Cardiac muscle cell (in vitro differentiated cells and primary cell): Measurements from ENCODE around the gene CASKIN1. TPM values are rescaled to one million over a fixed set of nuclear protein-coding genes. Genes with fewer than 3 reads are reported as not detected.

Experiments used
- DNase-seq, 2 donors: peaks; one replicate each; pipeline versions ENCODE4 v3.0.0 to v3.0.0-alpha.2; 2010 to 2017; ENCODE audit warnings: low read depth in 1 of 2, low spot score in 1 of 2
- H3K27ac ChIP-seq: fragments of 200-600 bp; sonication (generic); 2 replicates; pipeline ENCODE4 v1.5.1; 2016
- H3K27me3 ChIP-seq: fragments of 200-600 bp; sonication (generic); 2 replicates; pipeline ENCODE4 v1.6.0; 2016; ENCODE audit warnings: control low read depth
- H3K36me3 ChIP-seq: fragments of 200-600 bp; sonication (generic); 2 replicates; pipeline ENCODE4 v1.5.1; 2016; ENCODE audit warnings: control low read depth
- H3K4me1 ChIP-seq: fragments of 200-600 bp; sonication (generic); 2 replicates; pipeline ENCODE4 v1.8.1; 2017; ENCODE audit warnings: low read depth, mild to moderate bottlenecking, mixed run types
- H3K4me3 ChIP-seq: fragments of 200-600 bp; sonication (generic); 2 replicates; pipeline ENCODE4 v1.5.1; 2016; ENCODE audit warnings: mild to moderate bottlenecking
- H3K9me3 ChIP-seq: fragments of 200-600 bp; sonication (generic); 2 replicates; pipeline ENCODE4 v1.5.1; 2017; ENCODE audit warnings: low read depth, mild to moderate bottlenecking, control low read depth
- CTCF ChIP-seq: IDR thresholded peaks from 2 replicates; pipeline ENCODE4 v1.5.1; 2012; ENCODE audit warnings: low read depth, mild to moderate bottlenecking, low read length
- polyA plus RNA-seq: library from polyadenylated mRNA; unstranded; fragments of >200 nt; fragmentation: Nextera tagmentation; extraction: Ambion mirVana; gene quantifications from 2 replicates; pipeline ENCODE4 v1.2.1, GENCODE V29; 2016
- total RNA-seq: library from RNA; depleted of rRNA; stranded (reverse); fragments of >200 nt; gene quantifications from 2 replicates; pipeline ENCODE4 v1.2.3, GENCODE V29; 2016

CASKIN1 gene
- total and polyA plus RNA-seq, 2 experiments from 2014 or later, result 14.3 to 15.5 TPM

GRCh38 chr16:2196981-2197511 is 641 bp upstream of the CASKIN1 start:
- H3K4me1 ChIP-seq, result peaks cover 5% of the 10 kb centered on the region
- TF ChIP-seq CTCF, result no peak
- no peaks in the 10 kb centered on the region for H3K36me3 ChIP-seq
- no peaks in the 10 kb centered on the region for H3K9me3 ChIP-seq
- H3K27ac ChIP-seq, result no peak overlapping the region
- no peak for DNase-seq
- H3K27me3 ChIP-seq, result peaks cover 29% of the 10 kb centered on the region
- H3K4me3 ChIP-seq, result peak overlapping the region; percentile 19

GRCh38 chr16:2195322-2196161 is 863 bp downstream of the CASKIN1 start:
- TF ChIP-seq CTCF, result no peak
- H3K36me3 ChIP-seq, result no peaks in the 10 kb centered on the region
- H3K27me3 ChIP-seq, result peaks cover 29% of the 10 kb centered on the region
- no peak for DNase-seq
- no peaks in the 10 kb centered on the region for H3K9me3 ChIP-seq
- peaks cover 5% of the 10 kb centered on the region for H3K4me1 ChIP-seq
- peak overlapping the region; percentile 80 for H3K4me3 ChIP-seq
- H3K27ac ChIP-seq, result no peak overlapping the region

- H3K4me3 ChIP-seq, result peak overlapping the region; percentile 80
- DNase-seq, result peak; percentile 48 to 51
- no peak overlapping the region for H3K27ac ChIP-seq
- no peaks in the 10 kb centered on the region for H3K36me3 ChIP-seq
- peaks cover 24% of the 10 kb centered on the region for H3K27me3 ChIP-seq
- peaks cover 5% of the 10 kb centered on the region for H3K4me1 ChIP-seq
- peak; percentile 30 for TF ChIP-seq CTCF
- H3K9me3 ChIP-seq, result no peaks in the 10 kb centered on the region
Measured at GRCh38 chr16:2194852-2195321, 1.5 kb downstream of the CASKIN1 start.

- H3K36me3 ChIP-seq, result no peaks in the 10 kb centered on the region
- no peaks in the 10 kb centered on the region for H3K9me3 ChIP-seq
- no peak for TF ChIP-seq CTCF
- peaks cover 21% of the 10 kb centered on the region for H3K27me3 ChIP-seq
- no peak overlapping the region for H3K27ac ChIP-seq
- peaks cover 5% of the 10 kb centered on the region for H3K4me1 ChIP-seq
- H3K4me3 ChIP-seq, result no peak overlapping the region
- peak in 1 of 2 donors; percentile 27 for DNase-seq
Measured at GRCh38 chr16:2194166-2194834, 2.1 kb downstream of the CASKIN1 start.

GRCh38 chr16:2191446-2191706 is 5.0 kb downstream of the CASKIN1 start:
- no peak overlapping the region for H3K4me3 ChIP-seq
- no peaks in the 10 kb centered on the region for H3K27me3 ChIP-seq
- H3K27ac ChIP-seq, result no peak overlapping the region
- no peaks in the 10 kb centered on the region for H3K9me3 ChIP-seq
- peaks cover 5% of the 10 kb centered on the region for H3K4me1 ChIP-seq
- DNase-seq, result no peak
- no peaks in the 10 kb centered on the region for H3K36me3 ChIP-seq
- no peak for TF ChIP-seq CTCF
